Measurements from ENCODE around the gene MARCHF11. TPM values are rescaled to one million over a fixed set of nuclear protein-coding genes. Genes with fewer than 3 reads are reported as not detected.

Gene MARCHF11
- total RNA-seq, 1 experiment from 2014 or later: not detected

DNA sequence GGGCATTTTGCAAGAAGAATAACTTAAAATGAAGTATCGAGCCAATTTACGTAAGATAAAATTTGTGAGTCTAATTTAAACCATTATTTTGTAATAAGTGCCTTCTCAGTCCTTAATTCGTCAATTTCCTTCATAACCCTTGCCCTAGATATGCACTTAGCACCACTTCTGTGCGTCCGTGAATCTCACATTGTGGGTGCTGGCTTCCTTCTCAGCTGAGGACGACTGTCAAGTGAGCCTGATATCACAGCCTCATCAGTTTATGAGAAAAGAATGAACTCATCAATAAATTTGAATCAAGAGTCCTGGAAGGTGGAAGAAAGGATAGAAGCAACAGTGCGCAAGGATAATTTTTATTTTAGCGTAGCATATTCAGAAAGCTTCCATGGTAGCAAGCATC lies 64.5 kb downstream of the MARCHF11 start:
- in situ Hi-C loops (cut with HindIII; ENCODE audit: low pct_unique_long_range_greater_than_20kb, low sequenced_read_pairs): no loop called here
- TF ChIP-seq REST (IDR thresholded peaks at IDR 0.05; ENCODE audit: insufficient read depth in 1 of 2, low read depth in 2 of 2, low read length in 1 of 2) (no peak), POLR2AphosphoS5 (IDR thresholded peaks at IDR 0.05; ENCODE audit: low read depth, low read length) (no peak), TCF7L2 (IDR thresholded peaks at IDR 0.05; ENCODE audit: low read depth, low read length) (no peak), SIN3A (IDR thresholded peaks at IDR 0.05; ENCODE audit: borderline replicate concordance, insufficient read depth, low read depth, low read length) (no peak)
- TF ChIP-seq, protein P1, sequence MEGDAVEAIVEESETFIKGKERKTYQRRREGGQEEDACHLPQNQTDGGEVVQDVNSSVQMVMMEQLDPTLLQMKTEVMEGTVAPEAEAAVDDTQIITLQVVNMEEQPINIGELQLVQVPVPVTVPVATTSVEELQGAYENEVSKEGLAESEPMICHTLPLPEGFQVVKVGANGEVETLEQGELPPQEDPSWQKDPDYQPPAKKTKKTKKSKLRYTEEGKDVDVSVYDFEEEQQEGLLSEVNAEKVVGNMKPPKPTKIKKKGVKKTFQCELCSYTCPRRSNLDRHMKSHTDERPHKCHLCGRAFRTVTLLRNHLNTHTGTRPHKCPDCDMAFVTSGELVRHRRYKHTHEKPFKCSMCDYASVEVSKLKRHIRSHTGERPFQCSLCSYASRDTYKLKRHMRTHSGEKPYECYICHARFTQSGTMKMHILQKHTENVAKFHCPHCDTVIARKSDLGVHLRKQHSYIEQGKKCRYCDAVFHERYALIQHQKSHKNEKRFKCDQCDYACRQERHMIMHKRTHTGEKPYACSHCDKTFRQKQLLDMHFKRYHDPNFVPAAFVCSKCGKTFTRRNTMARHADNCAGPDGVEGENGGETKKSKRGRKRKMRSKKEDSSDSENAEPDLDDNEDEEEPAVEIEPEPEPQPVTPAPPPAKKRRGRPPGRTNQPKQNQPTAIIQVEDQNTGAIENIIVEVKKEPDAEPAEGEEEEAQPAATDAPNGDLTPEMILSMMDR (IDR thresholded peaks at IDR 0.05): no peak
- H3K27ac ChIP-seq (ENCODE audit: low read length): no peak overlapping the region
- ChIA-PET CTCF (no interaction called here), POLR2A (no interaction called here)
- no peak overlapping the region for H3K4me3 ChIP-seq (ENCODE audit: low read depth in 2 of 2, low read length in 2 of 2)
- no peaks in the 10 kb centered on the region; the same call in 1 of the 2 replicates for H3K9me3 ChIP-seq (ENCODE audit: control insufficient read depth, insufficient read depth, low read depth, low read length)
- no TSS peak for BruUV-seq (replicated peaks)
- intact Hi-C loops (cut with micrococcal nuclease; ENCODE audit: unreplicated experiment): no loop called here
- DNase-seq (ENCODE audit: low read depth, low spot score) (no peak), ATAC-seq (no peak)
- H3K4me1 ChIP-seq (ENCODE audit: control insufficient read depth, insufficient read depth, low read length): no peaks in the 10 kb centered on the region
- H3K27me3 ChIP-seq (ENCODE audit: control insufficient read depth, insufficient read depth, low read length): no peaks in the 10 kb centered on the region
- H3K36me3 ChIP-seq (ENCODE audit: control insufficient read depth, insufficient read depth, low read length): no peaks in the 10 kb centered on the region

- ATAC-seq (no peak), DNase-seq (ENCODE audit: low read depth, low spot score) (no peak)
- no peak overlapping the region for H3K4me3 ChIP-seq (ENCODE audit: low read depth in 2 of 2, low read length in 2 of 2)
- no peaks in the 10 kb centered on the region for H3K36me3 ChIP-seq (ENCODE audit: control insufficient read depth, insufficient read depth, low read length)
- in situ Hi-C loops (cut with HindIII; ENCODE audit: low pct_unique_long_range_greater_than_20kb, low sequenced_read_pairs): no loop called here
- H3K27me3 ChIP-seq (ENCODE audit: control insufficient read depth, insufficient read depth, low read length): no peaks in the 10 kb centered on the region
- no peaks in the 10 kb centered on the region for H3K4me1 ChIP-seq (ENCODE audit: control insufficient read depth, insufficient read depth, low read length)
- intact Hi-C loops (cut with micrococcal nuclease; ENCODE audit: unreplicated experiment): no loop called here
- no peak overlapping the region for H3K27ac ChIP-seq (ENCODE audit: low read length)
- POLR2A ChIA-PET: no interaction called here
- BruUV-seq (replicated peaks): no TSS peak
- TF ChIP-seq REST (IDR thresholded peaks at IDR 0.05; ENCODE audit: insufficient read depth in 1 of 2, low read depth in 2 of 2, low read length in 1 of 2) (no peak), POLR2AphosphoS5 (IDR thresholded peaks at IDR 0.05; ENCODE audit: low read depth, low read length) (no peak), TCF7L2 (IDR thresholded peaks at IDR 0.05; ENCODE audit: low read depth, low read length) (no peak), SIN3A (IDR thresholded peaks at IDR 0.05; ENCODE audit: borderline replicate concordance, insufficient read depth, low read depth, low read length) (no peak)
- TF ChIP-seq, protein P1 (IDR thresholded peaks at IDR 0.05): no peak
- H3K9me3 ChIP-seq (ENCODE audit: control insufficient read depth, insufficient read depth, low read depth, low read length): no peaks in the 10 kb centered on the region
- CTCF ChIA-PET: no interaction called here
These were observed 71.2 kb downstream of the MARCHF11 start for GRCh38 chr5:16108418-16108817.

Measured in Panc1 (cell line).